HepG2 (cell line): ENCODE measurements around the gene HSPB2. TPM values are rescaled to one million over a fixed set of nuclear protein-coding genes. Genes with fewer than 3 reads are reported as not detected.
A peak's percentile ranks its signal among the peaks of the same experiment; 100 is the strongest.

Experiments
- ASH2L ChIP-seq: fragments of 300-600, 200-600 bp; sonication (generic); IDR thresholded peaks from 2 replicates; pipeline ENCODE4 v1.7.0; 2017; ENCODE audit warnings: low read depth, mild to moderate bottlenecking, moderate library complexity, mixed read lengths, low read length; ENCODE audit not compliant: insufficient read length
- CHCHD3 ChIP-seq: sonication (generic); formaldehyde crosslinking; IDR thresholded peaks from 2 replicates; pipeline ENCODE4 v1.8.0; 2022; ENCODE audit warnings: mild to moderate bottlenecking, missing genetic modification reagents, moderate library complexity
- FOXJ3 ChIP-seq: sonication (generic); formaldehyde crosslinking; IDR thresholded peaks from 2 replicates; pipeline ENCODE4 v1.4.0; 2020; ENCODE audit warnings: missing genetic modification reagents, mild to moderate bottlenecking, borderline replicate concordance
- MEIS1 ChIP-seq: sonication (generic); formaldehyde crosslinking; IDR thresholded peaks from 2 replicates; pipeline ENCODE4 v1.9.0; 2021; ENCODE audit warnings: mild to moderate bottlenecking, missing genetic modification reagents, moderate library complexity, borderline replicate concordance
- NFIB ChIP-seq: sonication (generic); formaldehyde crosslinking; IDR thresholded peaks from 2 replicates; pipeline ENCODE4 v1.9.0; 2021; ENCODE audit warnings: missing genetic modification reagents, mild to moderate bottlenecking, borderline replicate concordance
- PATZ1 ChIP-seq: sonication (generic); formaldehyde crosslinking; IDR thresholded peaks from 2 replicates; pipeline ENCODE4 v1.4.0; 2020; ENCODE audit warnings: missing genetic modification reagents
- POLR2G ChIP-seq: fragments of 200-400 bp; formaldehyde crosslinking; IDR thresholded peaks from 2 replicates; pipeline ENCODE4 v1.6.1; 2018; ENCODE audit warnings: mild to moderate bottlenecking, low read depth, low read length, moderate library complexity
- SALL2 ChIP-seq: sonication (generic); formaldehyde crosslinking; IDR thresholded peaks from 2 replicates; pipeline ENCODE4 v1.8.1; 2023; ENCODE audit warnings: mild to moderate bottlenecking, missing genetic modification reagents, inconsistent platforms
- ZMYM2 ChIP-seq: sonication (generic); formaldehyde crosslinking; IDR thresholded peaks from 2 replicates; pipeline ENCODE4 v1.8.0; 2022; ENCODE audit warnings: mild to moderate bottlenecking, missing genetic modification reagents
- ZNF264 ChIP-seq: sonication (generic); formaldehyde crosslinking; IDR thresholded peaks from 2 replicates; pipeline ENCODE4 v1.4.0; 2020; ENCODE audit warnings: missing genetic modification reagents
- ZNF570 ChIP-seq: sonication (generic); formaldehyde crosslinking; IDR thresholded peaks from 2 replicates; pipeline ENCODE4 v1.4.0; 2020; ENCODE audit warnings: mild to moderate bottlenecking, missing genetic modification reagents, borderline replicate concordance
- ZNF605 ChIP-seq: sonication (generic); formaldehyde crosslinking; IDR thresholded peaks from 2 replicates; pipeline ENCODE4 v1.8.0; 2022; ENCODE audit warnings: mild to moderate bottlenecking, missing genetic modification reagents
- ZNF747 ChIP-seq: sonication (generic); formaldehyde crosslinking; IDR thresholded peaks from 2 replicates; pipeline ENCODE4 v1.8.1; 2023; ENCODE audit warnings: missing genetic modification reagents, mild to moderate bottlenecking, borderline replicate concordance
- ZNF761 ChIP-seq: sonication (generic); formaldehyde crosslinking; conservative IDR thresholded peaks from 2 replicates; pipeline ENCODE4 v1.4.0; 2020; ENCODE audit warnings: mild to moderate bottlenecking, missing genetic modification reagents
- polyA plus RNA-seq, 8 experiments: library from polyadenylated mRNA; depleted of rRNA in 3 of 8; stranded (reverse) in 7 of 8; unstranded in 1 of 8; fragments of >200 nt; fragmentation: Illumina TruSeq in 4 of 8; extraction: Trizol in 4 of 8; gene quantifications; 2 replicates each; pipeline versions ENCODE4 v1.2.1 to v1.2.3, GENCODE V29; 2011 to 2016; ENCODE audit warnings: low read depth in 4 of 8, missing spikeins in 1 of 8, mixed read lengths in 1 of 8; ENCODE audit not compliant: insufficient read depth in 1 of 8
- total RNA-seq, 5 experiments: library from RNA; depleted of rRNA; stranded (reverse); fragments of >200 nt; fragmentation: Illumina TruSeq; extraction: Trizol; gene quantifications; 2 replicates each; pipeline ENCODE4 v1.2.3, GENCODE V29; 2016; ENCODE audit warnings: low read depth in 1 of 5
- TF ChIP-seq, protein P1 (sequence below): sonication (generic); formaldehyde crosslinking; IDR thresholded peaks from 2 replicates; pipeline ENCODE4 v1.4.0; 2020; ENCODE audit warnings: missing genetic modification reagents
- TF ChIP-seq, protein P2 (sequence below): sonication (generic); formaldehyde crosslinking; conservative IDR thresholded peaks from 2 replicates; pipeline ENCODE4 v1.8.1; 2023; ENCODE audit warnings: missing genetic modification reagents
- TF ChIP-seq, protein P3 (sequence below): fragments of 450-650 bp; IDR thresholded peaks from 2 replicates; pipeline ENCODE4 v1.6.1; 2016
- TF ChIP-seq, protein P4 (sequence below): IDR thresholded peaks from 2 replicates; pipeline ENCODE4 v1.4.0; 2020; ENCODE audit warnings: mild to moderate bottlenecking, missing genetic modification reagents

The HSPB2 gene
- total and polyA plus RNA-seq, 2 of the 13 experiments (the other 11 are each of a cell fraction or from before 2014, with no cell fraction given) = 0.04 TPM; not detected in 1

GRCh38 chr11:111878849-111879636 lies 33.5 kb upstream of the HSPB2 start, which contains the start of the genes CFAP68 and FDXACB1 (continued):
- peak; percentile 57 for TF ChIP-seq PATZ1 (CRISPR knock-in tag)
- peak; percentile 92 for TF ChIP-seq ZNF747 (CRISPR knock-in tag)
- no peak for TF ChIP-seq CHCHD3 (CRISPR knock-in tag)
- peak; percentile 97 for TF ChIP-seq ZNF605 (CRISPR knock-in tag)
- peak; percentile 46; the same call in 1 of the 2 replicates for TF ChIP-seq ZNF264 (CRISPR knock-in tag)
- peak; percentile 80 for TF ChIP-seq POLR2G
- TF ChIP-seq, protein P1, sequence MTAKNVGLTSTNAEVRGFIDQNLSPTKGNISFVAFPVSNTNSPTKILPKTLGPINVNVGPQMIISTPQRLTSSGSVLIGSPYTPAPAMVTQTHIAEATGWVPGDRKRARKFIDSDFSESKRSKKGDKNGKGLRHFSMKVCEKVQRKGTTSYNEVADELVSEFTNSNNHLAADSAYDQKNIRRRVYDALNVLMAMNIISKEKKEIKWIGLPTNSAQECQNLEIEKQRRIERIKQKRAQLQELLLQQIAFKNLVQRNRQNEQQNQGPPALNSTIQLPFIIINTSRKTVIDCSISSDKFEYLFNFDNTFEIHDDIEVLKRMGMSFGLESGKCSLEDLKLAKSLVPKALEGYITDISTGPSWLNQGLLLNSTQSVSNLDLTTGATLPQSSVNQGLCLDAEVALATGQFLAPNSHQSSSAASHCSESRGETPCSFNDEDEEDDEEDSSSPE (CRISPR knock-in tag) = peak; percentile 61
- TF ChIP-seq SALL2 (CRISPR knock-in tag) = peak; percentile 74; the same call in 1 of the 2 replicates
- peak; percentile 67; the same call in 1 of the 2 replicates for TF ChIP-seq ZNF761 (CRISPR knock-in tag)
- TF ChIP-seq ASH2L = peak; percentile 87
- TF ChIP-seq, protein P2, sequence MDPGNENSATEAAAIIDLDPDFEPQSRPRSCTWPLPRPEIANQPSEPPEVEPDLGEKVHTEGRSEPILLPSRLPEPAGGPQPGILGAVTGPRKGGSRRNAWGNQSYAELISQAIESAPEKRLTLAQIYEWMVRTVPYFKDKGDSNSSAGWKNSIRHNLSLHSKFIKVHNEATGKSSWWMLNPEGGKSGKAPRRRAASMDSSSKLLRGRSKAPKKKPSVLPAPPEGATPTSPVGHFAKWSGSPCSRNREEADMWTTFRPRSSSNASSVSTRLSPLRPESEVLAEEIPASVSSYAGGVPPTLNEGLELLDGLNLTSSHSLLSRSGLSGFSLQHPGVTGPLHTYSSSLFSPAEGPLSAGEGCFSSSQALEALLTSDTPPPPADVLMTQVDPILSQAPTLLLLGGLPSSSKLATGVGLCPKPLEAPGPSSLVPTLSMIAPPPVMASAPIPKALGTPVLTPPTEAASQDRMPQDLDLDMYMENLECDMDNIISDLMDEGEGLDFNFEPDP (CRISPR knock-in tag) = no peak
- peak; percentile 71; the same call in 1 of the 2 replicates for TF ChIP-seq MEIS1 (CRISPR knock-in tag)
- TF ChIP-seq, protein P3, sequence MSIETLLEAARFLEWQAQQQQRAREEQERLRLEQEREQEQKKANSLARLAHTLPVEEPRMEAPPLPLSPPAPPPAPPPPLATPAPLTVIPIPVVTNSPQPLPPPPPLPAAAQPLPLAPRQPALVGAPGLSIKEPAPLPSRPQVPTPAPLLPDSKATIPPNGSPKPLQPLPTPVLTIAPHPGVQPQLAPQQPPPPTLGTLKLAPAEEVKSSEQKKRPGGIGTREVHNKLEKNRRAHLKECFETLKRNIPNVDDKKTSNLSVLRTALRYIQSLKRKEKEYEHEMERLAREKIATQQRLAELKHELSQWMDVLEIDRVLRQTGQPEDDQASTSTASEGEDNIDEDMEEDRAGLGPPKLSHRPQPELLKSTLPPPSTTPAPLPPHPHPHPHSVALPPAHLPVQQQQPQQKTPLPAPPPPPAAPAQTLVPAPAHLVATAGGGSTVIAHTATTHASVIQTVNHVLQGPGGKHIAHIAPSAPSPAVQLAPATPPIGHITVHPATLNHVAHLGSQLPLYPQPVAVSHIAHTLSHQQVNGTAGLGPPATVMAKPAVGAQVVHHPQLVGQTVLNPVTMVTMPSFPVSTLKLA = peak; percentile 26
- no peak for TF ChIP-seq ZNF570 (CRISPR knock-in tag)
- TF ChIP-seq FOXJ3 (CRISPR knock-in tag) = peak; percentile 83
- no peak for TF ChIP-seq NFIB
- TF ChIP-seq ZMYM2 (CRISPR knock-in tag) = peak; percentile 81; the same call in 1 of the 2 replicates
- TF ChIP-seq, protein P4, sequence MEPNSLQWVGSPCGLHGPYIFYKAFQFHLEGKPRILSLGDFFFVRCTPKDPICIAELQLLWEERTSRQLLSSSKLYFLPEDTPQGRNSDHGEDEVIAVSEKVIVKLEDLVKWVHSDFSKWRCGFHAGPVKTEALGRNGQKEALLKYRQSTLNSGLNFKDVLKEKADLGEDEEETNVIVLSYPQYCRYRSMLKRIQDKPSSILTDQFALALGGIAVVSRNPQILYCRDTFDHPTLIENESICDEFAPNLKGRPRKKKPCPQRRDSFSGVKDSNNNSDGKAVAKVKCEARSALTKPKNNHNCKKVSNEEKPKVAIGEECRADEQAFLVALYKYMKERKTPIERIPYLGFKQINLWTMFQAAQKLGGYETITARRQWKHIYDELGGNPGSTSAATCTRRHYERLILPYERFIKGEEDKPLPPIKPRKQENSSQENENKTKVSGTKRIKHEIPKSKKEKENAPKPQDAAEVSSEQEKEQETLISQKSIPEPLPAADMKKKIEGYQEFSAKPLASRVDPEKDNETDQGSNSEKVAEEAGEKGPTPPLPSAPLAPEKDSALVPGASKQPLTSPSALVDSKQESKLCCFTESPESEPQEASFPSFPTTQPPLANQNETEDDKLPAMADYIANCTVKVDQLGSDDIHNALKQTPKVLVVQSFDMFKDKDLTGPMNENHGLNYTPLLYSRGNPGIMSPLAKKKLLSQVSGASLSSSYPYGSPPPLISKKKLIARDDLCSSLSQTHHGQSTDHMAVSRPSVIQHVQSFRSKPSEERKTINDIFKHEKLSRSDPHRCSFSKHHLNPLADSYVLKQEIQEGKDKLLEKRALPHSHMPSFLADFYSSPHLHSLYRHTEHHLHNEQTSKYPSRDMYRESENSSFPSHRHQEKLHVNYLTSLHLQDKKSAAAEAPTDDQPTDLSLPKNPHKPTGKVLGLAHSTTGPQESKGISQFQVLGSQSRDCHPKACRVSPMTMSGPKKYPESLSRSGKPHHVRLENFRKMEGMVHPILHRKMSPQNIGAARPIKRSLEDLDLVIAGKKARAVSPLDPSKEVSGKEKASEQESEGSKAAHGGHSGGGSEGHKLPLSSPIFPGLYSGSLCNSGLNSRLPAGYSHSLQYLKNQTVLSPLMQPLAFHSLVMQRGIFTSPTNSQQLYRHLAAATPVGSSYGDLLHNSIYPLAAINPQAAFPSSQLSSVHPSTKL (CRISPR knock-in tag) = peak; percentile 65
